NCI-H1092 treated with DMSO at 0.1 percent for 48 hours (cell line): Measurements from ENCODE around the gene PNMA6F.

Source experiments
- DNase-seq: peaks from one replicate; lab custom pipeline; 2025; lab: John Stamatoyannopoulos, UW

The PNMA6F gene

GRCh38 chrX:153321381-153322124 lies at the start of gene PNMA6F:
PNMA6F (minus strand) TSS chrX:153321767; CDS start chrX:153320674, 1,093 bp downstream.
- DNase-seq, result no peak

DNA sequence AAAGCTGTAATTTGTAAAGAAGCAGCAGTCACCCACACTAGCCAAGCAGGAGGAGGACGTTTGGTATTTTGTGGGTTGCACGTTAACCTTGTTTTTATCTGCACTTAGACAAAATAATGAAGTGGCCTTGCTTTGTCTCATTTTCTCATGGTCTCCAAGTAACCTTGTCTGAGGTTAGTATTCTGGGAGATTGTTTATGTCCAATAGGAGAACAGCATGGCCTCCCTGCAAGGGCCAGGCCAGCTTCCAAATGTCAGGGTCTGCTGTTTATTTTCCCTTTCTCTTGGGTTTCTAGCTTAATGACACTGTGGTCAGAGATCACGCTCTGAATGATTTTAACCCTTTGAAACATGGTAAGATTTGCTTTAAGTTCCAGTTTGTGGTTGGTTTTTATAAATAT lies 49.7 kb upstream of the PNMA6F start:
- no peak for DNase-seq

GRCh38 chrX:153370293-153371055 lies 48.9 kb upstream of the PNMA6F start:
- DNase-seq, result no peak

DNA sequence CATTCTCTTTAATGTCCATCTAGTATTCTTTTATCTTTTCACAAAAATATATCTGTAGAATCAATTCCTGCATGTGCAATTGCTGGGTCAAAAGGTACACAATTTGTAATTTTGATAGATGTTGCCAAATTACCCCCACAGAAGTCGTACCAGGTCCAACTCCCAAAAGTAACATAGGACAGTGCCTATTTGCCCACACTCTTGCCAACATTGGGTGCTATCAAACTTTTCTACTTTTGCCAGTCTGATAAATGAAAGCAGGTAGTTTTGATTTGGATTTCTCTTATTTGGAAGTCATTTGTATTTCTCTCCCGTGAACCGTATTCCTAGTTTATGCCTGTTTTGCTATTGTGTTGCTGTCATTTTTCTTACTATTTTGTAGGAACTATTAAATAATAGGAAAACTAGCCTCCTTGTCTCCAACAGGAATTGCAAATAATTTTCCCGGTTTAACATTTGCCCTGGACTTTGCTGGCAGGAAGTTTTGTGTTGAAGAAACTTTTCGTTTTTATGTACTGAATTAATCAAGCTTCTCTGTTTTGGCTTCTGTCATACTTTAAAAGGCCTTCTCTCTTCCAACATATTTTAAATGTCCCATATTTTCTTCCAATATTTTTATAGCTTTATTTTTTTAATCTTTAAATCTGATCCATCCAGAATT lies 45.4 kb upstream of the PNMA6F start:
- no peak for DNase-seq

DNA sequence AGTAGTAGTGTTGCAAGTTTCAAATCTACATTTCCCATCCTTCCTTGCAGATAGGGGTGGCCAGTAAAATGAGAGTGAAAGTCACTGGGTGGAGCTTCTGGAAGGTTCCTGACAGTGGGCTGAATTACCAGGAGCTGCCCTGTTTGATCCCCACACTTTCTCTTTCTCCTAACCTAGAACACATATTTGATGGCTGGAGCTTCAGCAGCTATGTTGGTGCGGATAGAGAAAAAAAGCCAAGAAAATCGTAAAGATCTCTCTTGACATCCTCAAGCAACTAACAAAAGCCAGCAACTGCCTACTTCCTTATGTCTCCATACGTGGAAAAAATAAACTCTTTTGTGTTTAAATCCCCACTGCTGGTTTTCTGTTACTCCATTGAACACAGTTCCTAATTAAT lies 44.6 kb upstream of the PNMA6F start:
- DNase-seq, result no peak

GRCh38 chrX:153365670-153366069 lies 44.1 kb upstream of the PNMA6F start:
- no peak for DNase-seq

GRCh38 chrX:153361781-153362397 lies 40.3 kb upstream of the PNMA6F start:
- DNase-seq, result no peak

DNA sequence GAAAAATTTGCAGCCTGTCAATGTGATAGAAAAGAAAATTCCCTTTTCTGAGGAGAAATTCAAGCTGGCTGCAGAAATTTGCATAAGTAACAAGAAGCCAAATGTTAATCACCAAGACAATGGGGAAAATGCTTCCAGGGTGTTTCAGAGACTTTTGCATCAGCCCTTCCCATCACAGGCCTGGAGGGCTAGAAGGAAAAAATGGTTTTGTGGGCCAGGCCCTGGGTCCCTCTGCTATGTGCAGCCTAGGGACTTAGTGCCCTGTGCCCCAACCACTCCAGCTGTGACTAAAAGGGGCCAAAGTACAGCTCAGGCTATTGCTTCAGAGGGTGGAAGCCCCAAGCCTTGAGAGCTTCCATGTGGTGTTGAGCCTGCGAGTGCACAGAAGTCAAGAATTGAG lies 36.3 kb upstream of the PNMA6F start:
- no peak for DNase-seq

GRCh38 chrX:153353416-153353815 lies 31.8 kb upstream of the PNMA6F start:
- DNase-seq, result no peak

- no peak for DNase-seq
These were observed 31.3 kb upstream of the PNMA6F start for GRCh38 chrX:153352858-153353257.

- peak; percentile 10 for DNase-seq
These were observed 30.4 kb upstream of the PNMA6F start for GRCh38 chrX:153351981-153352380.

- DNase-seq, result no peak
These were observed 28.4 kb upstream of the PNMA6F start for GRCh38 chrX:153349952-153350351.

- no peak for DNase-seq
These were observed 26.9 kb upstream of the PNMA6F start for GRCh38 chrX:153348421-153348820.

- DNase-seq, result no peak
These were observed 26.0 kb upstream of the PNMA6F start for GRCh38 chrX:153347530-153347929.

GRCh38 chrX:153343674-153344073 lies 22.1 kb upstream of the PNMA6F start:
- DNase-seq, result no peak

DNA sequence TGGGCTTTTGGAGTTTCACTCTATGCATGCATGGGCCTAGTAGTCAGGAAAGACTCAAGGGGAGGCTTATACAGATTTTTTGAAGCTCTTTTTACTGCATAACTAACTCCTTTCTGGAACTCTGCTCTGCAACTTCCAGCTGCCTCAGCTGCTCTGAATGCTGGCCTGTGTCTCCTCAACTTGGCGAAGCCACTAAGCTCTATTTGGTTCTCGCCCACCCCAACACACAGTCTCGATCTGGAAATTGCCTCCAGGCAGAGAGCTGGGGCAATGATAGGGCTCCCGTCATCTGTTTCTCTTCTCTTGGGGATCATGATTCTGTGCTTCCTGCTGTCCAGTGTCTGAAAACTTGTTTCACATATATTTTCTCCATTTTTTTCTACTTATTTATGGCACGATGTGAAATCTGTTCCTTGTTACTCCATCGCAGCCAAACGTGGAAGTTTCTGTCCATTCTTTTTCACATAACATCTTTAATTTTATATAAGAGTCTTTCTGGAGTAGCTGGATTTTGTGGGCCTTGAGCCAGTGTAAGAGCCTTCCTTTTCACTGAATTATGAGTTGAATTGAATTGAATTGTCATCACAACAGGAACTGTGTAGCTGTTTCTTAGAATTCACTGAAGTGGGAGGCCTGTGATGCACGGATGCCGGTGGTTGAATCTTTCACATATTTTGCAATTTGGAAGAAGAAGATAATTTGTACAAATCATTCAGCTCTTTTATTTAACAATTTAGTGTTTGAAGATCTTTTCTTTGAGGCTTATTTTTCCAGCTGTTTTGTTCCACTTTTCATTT lies 21.4 kb upstream of the PNMA6F start:
- no peak for DNase-seq

DNA sequence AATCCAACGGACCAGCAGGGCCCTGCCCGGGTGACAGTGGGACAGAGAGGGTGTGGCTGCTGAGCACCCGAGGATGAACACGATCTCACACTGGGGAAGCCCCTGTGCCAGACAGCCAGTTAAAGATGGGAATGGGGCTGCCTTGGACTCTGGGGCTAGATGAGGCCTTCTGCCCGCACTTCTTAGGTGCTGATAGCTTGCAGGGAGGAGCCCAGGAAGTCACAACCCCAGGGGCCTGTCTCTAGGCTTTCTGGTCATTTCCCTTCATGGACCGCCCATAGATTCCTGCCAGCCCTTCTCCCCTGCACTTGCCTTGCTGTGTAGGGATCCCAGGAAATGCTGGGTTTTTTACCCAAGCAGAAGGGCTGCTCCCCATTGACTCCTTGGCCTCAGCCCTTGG lies 18.5 kb upstream of the PNMA6F start:
- no peak for DNase-seq

- no peak for DNase-seq
These were observed 18.1 kb upstream of the PNMA6F start for GRCh38 chrX:153339662-153340061.

DNA sequence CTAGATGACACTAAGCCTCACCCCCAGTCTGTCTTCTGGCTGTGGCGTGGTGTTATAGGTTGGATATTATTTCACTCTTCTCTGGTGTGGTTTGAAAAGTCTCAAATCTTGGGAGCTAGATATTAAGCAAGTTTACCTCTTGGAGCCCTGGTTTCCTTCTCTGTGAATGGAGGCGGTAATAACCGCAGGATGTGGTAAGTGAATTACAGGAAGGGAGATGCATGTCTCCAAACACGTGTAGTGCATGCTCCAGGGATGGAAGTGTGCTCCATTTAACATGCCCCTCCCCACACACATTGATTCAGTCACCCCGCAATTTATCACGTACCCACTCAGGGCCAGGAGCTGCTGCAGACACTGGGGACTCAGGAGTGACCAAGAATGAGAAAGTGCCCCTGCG lies 17.3 kb upstream of the PNMA6F start:
- no peak for DNase-seq

- DNase-seq, result no peak
These were observed 15.4 kb upstream of the PNMA6F start for GRCh38 chrX:153336988-153337387.

DNA sequence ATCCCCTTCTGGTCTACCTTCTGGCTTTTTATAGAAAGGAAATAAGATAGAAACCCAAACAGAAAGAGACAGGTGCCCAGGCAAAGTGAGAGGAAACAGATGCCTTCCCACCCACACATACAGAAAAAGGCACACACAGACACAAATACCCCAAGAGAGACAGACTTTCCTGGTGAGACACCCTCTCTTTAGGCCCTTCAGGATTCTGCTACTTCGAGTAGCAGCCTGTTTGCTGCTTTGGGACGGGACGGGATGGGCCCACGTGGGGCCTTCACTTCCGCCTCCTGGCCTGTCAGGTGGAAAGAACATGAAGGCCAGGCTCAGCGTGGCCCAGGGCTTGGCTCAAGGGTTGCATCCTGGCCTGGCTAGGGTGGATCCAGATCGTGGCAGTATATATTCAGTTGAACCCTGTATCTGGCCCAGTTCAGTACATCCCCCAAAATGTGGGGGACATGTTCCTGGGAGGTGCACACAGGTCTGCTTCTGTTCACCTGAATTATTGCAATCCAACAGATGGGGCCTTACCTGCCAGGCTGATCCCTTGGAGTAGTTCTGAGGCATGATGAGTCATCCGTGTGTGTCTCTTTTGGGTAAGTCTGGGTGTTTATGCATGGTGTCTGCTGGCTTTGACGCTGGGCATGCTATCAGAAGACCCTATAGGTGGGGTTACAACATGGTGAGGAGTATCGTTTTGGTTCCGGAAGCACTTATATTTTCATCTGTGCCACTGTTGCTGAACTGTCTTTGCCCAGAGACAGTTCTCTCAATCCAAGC lies 14.7 kb upstream of the PNMA6F start:
- DNase-seq, result no peak
